CD4-positive, CD25-positive, alpha-beta regulatory T cell (primary cell): ENCODE results near the gene GPR179. TPM values are rescaled to one million over a fixed set of nuclear protein-coding genes. Genes with fewer than 3 reads are reported as not detected.

Source experiments
- ATAC-seq, 2 donors: fragments of 150-1000 bp; cut with Tn5 transposase; one replicate each; pipeline ENCODE4 v1.10.0; 2021; ENCODE audit warnings: low read depth in 2 of 2, moderate number of reproducible peaks in 2 of 2, moderate library complexity in 1 of 2
- DNase-seq, 3 donors: peaks; one replicate each; pipeline versions ENCODE4 v3.0.0 to v3.0.0-alpha.2; 2012 to 2022; ENCODE audit warnings: mixed read lengths in 1 of 3
- H3K27ac ChIP-seq: one replicate; pipeline ENCODE4 v1.7.0; 2013; ENCODE audit warnings: mild to moderate bottlenecking, low read length; ENCODE audit not compliant: insufficient read depth, poor library complexity, severe bottlenecking
- H3K27me3 ChIP-seq: one replicate; pipeline ENCODE4 v1.7.0; 2013; ENCODE audit warnings: low read length; ENCODE audit not compliant: control insufficient read depth, insufficient read depth
- H3K36me3 ChIP-seq: one replicate; pipeline ENCODE4 v1.7.0; 2013; ENCODE audit warnings: mild to moderate bottlenecking, low read length, moderate library complexity; ENCODE audit not compliant: control insufficient read depth, insufficient read depth
- H3K4me1 ChIP-seq: 2 replicates; pipeline ENCODE4 v1.7.0; 2013; ENCODE audit warnings: mild to moderate bottlenecking, low read length; ENCODE audit not compliant: insufficient read depth, control insufficient read depth, poor library complexity, severe bottlenecking
- H3K4me3 ChIP-seq: one replicate; pipeline ENCODE4 v1.7.0; 2013; ENCODE audit warnings: low read depth, mild to moderate bottlenecking, low read length, moderate library complexity
- H3K9me3 ChIP-seq, 2 experiments: 1 replicate in 1 of 2; 2 replicates in 1 of 2; pipeline ENCODE4 v1.7.0; 2013; ENCODE audit warnings: low read length in 2 of 2, mild to moderate bottlenecking in 1 of 2, moderate library complexity in 1 of 2; ENCODE audit not compliant: control insufficient read depth in 2 of 2
- H3K27ac Mint-ChIP-seq, 3 donors: one replicate each; pipeline ENCODE4 v1.8.0; 2020 to 2022; ENCODE audit warnings: mild to moderate bottlenecking in 3 of 3, mixed read lengths in 3 of 3, moderate library complexity in 2 of 3
- H3K27me3 Mint-ChIP-seq: one replicate; pipeline ENCODE4 v1.8.0; 2022; ENCODE audit warnings: mild to moderate bottlenecking, mixed read lengths
- H3K36me3 Mint-ChIP-seq: one replicate; pipeline ENCODE4 v1.8.0; 2020; ENCODE audit warnings: mixed read lengths
- H3K4me1 Mint-ChIP-seq, 4 donors: one replicate each; pipeline ENCODE4 v1.8.0; 2020 to 2022; ENCODE audit warnings: mixed read lengths in 4 of 4, mild to moderate bottlenecking in 1 of 4
- H3K4me3 Mint-ChIP-seq, 4 donors: one replicate each; pipeline ENCODE4 v1.8.0; 2020 to 2022; ENCODE audit warnings: mild to moderate bottlenecking in 4 of 4, mixed read lengths in 4 of 4, moderate library complexity in 3 of 4
- H3K9me3 Mint-ChIP-seq, 7 donors: one replicate each; pipeline ENCODE4 v1.8.0; 2020 to 2022; ENCODE audit warnings: mixed read lengths in 7 of 7, mild to moderate bottlenecking in 3 of 7, moderate library complexity in 2 of 7
- polyA plus RNA-seq, 4 donors: library from polyadenylated mRNA; unstranded; fragments of 300-500 nt; fragmentation: Illumina TruSeq; gene quantifications; one replicate each; pipeline ENCODE4 v1.2.3, GENCODE V29; 2021
- total RNA-seq: library from RNA; stranded (reverse); gene quantifications from one replicate; pipeline ENCODE4 v1.2.3, GENCODE V29; 2022

GPR179 gene
- total and polyA plus RNA-seq, 5 donors from 2014 or later = 0.07 TPM; not detected in 4

- Mint-ChIP-seq H3K36me3 (peaks cover 16% of the 10 kb centered on the region), H3K4me3 (no peak overlapping the region), H3K27me3 (no peaks in the 10 kb centered on the region), H3K27ac (peak overlapping the region in 1 of 3 donors; percentile 79), H3K9me3 (no peaks in the 10 kb centered on the region), H3K4me1 (peaks cover 0 to 6% (median 3%) of the 10 kb centered on the region in 4 donors)
- Histone ChIP-seq H3K4me3 (no peak overlapping the region), H3K27ac (no peak overlapping the region), H3K36me3 (peaks cover 3% of the 10 kb centered on the region), H3K9me3 (no peaks in the 10 kb centered on the region), H3K27me3 (no peaks in the 10 kb centered on the region), H3K4me1 (no peaks in the 10 kb centered on the region)
- DNase-seq (no peak), ATAC-seq (no peak)
Measured at GRCh38 chr17:38324772-38325171, 19.0 kb downstream of the GPR179 start.

DNA sequence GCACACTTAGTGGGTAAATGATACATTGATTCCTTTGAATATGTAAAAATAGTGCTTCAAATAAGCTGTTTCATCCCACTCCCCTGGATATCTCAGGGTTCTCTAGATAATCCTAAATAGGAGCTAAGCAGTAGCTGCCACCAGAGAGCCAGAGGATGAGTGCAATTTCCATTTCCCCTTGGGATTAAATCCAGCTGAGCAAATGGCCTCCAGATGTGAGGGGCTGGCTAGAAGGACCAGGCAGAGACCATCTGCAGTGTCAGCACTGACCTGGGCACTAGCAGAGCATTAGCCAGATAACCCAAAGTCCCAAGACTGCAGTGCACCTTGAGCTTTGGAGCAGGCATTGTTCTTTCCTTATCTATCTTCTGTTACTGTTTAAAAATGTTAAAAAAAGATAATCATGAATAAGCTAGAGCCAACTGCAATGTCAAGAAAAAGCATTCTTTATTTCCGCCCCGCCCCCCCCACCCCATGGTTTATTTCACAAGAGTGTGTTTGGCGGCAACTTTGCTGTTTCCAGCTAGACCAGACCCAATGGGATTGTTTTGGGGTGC lies 19.5 kb downstream of the GPR179 start:
- Histone ChIP-seq H3K4me3 (no peak overlapping the region), H3K27me3 (no peaks in the 10 kb centered on the region), H3K9me3 (no peaks in the 10 kb centered on the region), H3K36me3 (peaks cover 7% of the 10 kb centered on the region), H3K27ac (no peak overlapping the region), H3K4me1 (no peaks in the 10 kb centered on the region)
- H3K9me3 Mint-ChIP-seq = no peaks in the 10 kb centered on the region
- H3K4me1 Mint-ChIP-seq = peaks cover 0 to 6% (median 3%) of the 10 kb centered on the region in 4 donors
- ATAC-seq (no peak), DNase-seq (no peak)
- H3K4me3 Mint-ChIP-seq = no peak overlapping the region
- no peaks in the 10 kb centered on the region for H3K27me3 Mint-ChIP-seq
- H3K36me3 Mint-ChIP-seq = peaks cover 16% of the 10 kb centered on the region
- H3K27ac Mint-ChIP-seq = no peak overlapping the region

GRCh38 chr17:38322897-38323296 lies 20.9 kb downstream of the GPR179 start:
- no peak overlapping the region for H3K27ac Mint-ChIP-seq
- Histone ChIP-seq H3K9me3 (no peaks in the 10 kb centered on the region), H3K27me3 (no peaks in the 10 kb centered on the region), H3K4me3 (no peak overlapping the region), H3K27ac (no peak overlapping the region), H3K4me1 (no peaks in the 10 kb centered on the region), H3K36me3 (peaks cover 8% of the 10 kb centered on the region)
- no peaks in the 10 kb centered on the region for H3K9me3 Mint-ChIP-seq
- no peak for ATAC-seq
- H3K4me1 Mint-ChIP-seq = peaks cover 0 to 7% (median 3%) of the 10 kb centered on the region in 4 donors
- no peak for DNase-seq
- no peak overlapping the region for H3K4me3 Mint-ChIP-seq
- H3K36me3 Mint-ChIP-seq = peaks cover 19% of the 10 kb centered on the region
- no peaks in the 10 kb centered on the region for H3K27me3 Mint-ChIP-seq

DNA sequence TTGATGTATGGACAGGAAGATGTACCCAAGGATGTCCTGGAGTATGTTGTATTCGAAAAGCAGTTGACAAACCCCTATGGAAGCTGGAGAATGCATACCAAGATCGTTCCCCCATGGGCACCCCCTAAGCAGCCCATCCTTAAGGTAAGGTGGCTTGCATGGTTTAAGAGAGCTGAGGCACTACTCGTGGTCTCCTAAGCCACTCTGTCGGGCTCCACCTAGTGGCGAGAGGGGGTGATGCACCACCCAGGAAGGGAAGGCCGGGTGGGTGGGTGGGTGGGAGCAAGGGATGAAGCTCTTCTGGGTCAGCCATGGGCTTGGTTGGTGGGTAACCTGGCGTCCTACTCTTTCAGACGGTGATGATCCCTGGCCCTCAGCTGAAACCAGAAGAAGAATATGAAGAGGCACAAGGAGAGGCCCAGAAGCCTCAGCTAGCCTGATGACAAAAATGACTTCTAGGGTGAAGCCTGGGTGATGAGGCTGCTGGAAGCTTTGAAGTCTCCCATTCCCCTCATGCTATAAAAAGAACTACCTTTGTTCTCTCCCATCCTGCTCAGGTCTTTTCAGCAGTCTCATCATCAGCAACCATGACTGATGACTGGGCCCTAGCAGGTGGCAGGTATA lies 21.5 kb downstream of the GPR179 start:
- no peaks in the 10 kb centered on the region for H3K9me3 Mint-ChIP-seq
- H3K27ac ChIP-seq = no peak overlapping the region
- H3K27me3 ChIP-seq = no peaks in the 10 kb centered on the region
- ATAC-seq (peak; percentile 79 to 87), DNase-seq (peak; percentile 55 to 66 (median 65))
- no peaks in the 10 kb centered on the region for H3K27me3 Mint-ChIP-seq
- peaks cover 8% of the 10 kb centered on the region for H3K36me3 ChIP-seq
- H3K4me1 ChIP-seq = no peaks in the 10 kb centered on the region
- peak overlapping the region in 1 of 3 donors; percentile 20 for H3K27ac Mint-ChIP-seq
- no peaks in the 10 kb centered on the region for H3K9me3 ChIP-seq
- no peak overlapping the region for H3K4me3 ChIP-seq
- H3K4me3 Mint-ChIP-seq = no peak overlapping the region
- H3K4me1 Mint-ChIP-seq = peaks cover 0 to 8% (median 4%) of the 10 kb centered on the region in 4 donors
- peaks cover 22% of the 10 kb centered on the region for H3K36me3 Mint-ChIP-seq

GRCh38 chr17:38320482-38320881 lies 23.3 kb downstream of the GPR179 start:
- Mint-ChIP-seq H3K27me3 (no peaks in the 10 kb centered on the region), H3K9me3 (no peaks in the 10 kb centered on the region), H3K36me3 (peaks cover 31% of the 10 kb centered on the region), H3K4me3 (no peak overlapping the region), H3K27ac (peak overlapping the region in 1 of 3 donors; percentile 72), H3K4me1 (peaks cover 0 to 8% (median under 1%) of the 10 kb centered on the region in 4 donors)
- H3K27me3 ChIP-seq = no peaks in the 10 kb centered on the region
- DNase-seq (no peak), ATAC-seq (no peak)
- no peaks in the 10 kb centered on the region for H3K4me1 ChIP-seq
- H3K9me3 ChIP-seq = no peaks in the 10 kb centered on the region
- peaks cover 11% of the 10 kb centered on the region for H3K36me3 ChIP-seq
- H3K4me3 ChIP-seq = no peak overlapping the region
- no peak overlapping the region for H3K27ac ChIP-seq

GRCh38 chr17:38317081-38317480 lies 26.7 kb downstream of the GPR179 start:
- no peak overlapping the region for H3K4me3 ChIP-seq
- Mint-ChIP-seq H3K27ac (no peak overlapping the region), H3K36me3 (peaks cover 28% of the 10 kb centered on the region), H3K27me3 (no peaks in the 10 kb centered on the region), H3K4me1 (peaks cover 0 to 8% (median under 1%) of the 10 kb centered on the region in 4 donors), H3K4me3 (peak overlapping the region in 1 of 4 donors; percentile 51), H3K9me3 (no peaks in the 10 kb centered on the region)
- H3K4me1 ChIP-seq = no peaks in the 10 kb centered on the region
- H3K9me3 ChIP-seq = no peaks in the 10 kb centered on the region
- H3K27me3 ChIP-seq = no peaks in the 10 kb centered on the region
- H3K36me3 ChIP-seq = peaks cover 8% of the 10 kb centered on the region
- no peak overlapping the region for H3K27ac ChIP-seq
- no peak for DNase-seq
- no peak for ATAC-seq

DNA sequence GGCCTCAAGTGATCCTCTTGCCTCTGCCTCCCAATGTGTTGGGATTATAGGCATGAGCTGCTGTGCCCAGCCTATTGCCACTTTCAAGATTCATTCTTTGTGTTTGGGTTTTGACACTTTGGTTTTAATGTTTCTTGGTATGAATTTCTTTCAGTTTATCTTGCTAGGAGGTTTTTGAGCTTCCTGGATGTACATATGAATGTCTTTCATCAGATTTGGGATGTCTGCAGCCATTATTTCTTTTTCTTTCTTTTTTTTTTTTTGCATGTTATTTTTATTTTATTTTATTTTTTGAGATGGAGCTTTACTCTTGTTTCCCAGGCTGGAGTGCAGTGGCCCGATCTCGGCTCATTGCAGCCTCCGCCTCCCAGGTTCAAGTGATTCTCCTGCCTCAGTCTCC lies 28.3 kb downstream of the GPR179 start:
- peaks cover 0 to 8% (median under 1%) of the 10 kb centered on the region in 4 donors for H3K4me1 Mint-ChIP-seq
- H3K36me3 Mint-ChIP-seq = peaks cover 22% of the 10 kb centered on the region
- no peak overlapping the region for H3K4me3 Mint-ChIP-seq

More for the DNA sequence above, 28.3 kb downstream of the GPR179 start:
- H3K27ac Mint-ChIP-seq = no peak overlapping the region
- no peaks in the 10 kb centered on the region for H3K27me3 Mint-ChIP-seq
- Histone ChIP-seq H3K4me3 (no peak overlapping the region), H3K9me3 (no peaks in the 10 kb centered on the region), H3K27me3 (no peaks in the 10 kb centered on the region), H3K4me1 (no peaks in the 10 kb centered on the region), H3K36me3 (peaks cover 9% of the 10 kb centered on the region), H3K27ac (no peak overlapping the region)
- DNase-seq (no peak), ATAC-seq (no peak)
- H3K9me3 Mint-ChIP-seq = no peaks in the 10 kb centered on the region
